ENCODE measurements around the gene MAP3K20. TPM values are rescaled to one million over a fixed set of nuclear protein-coding genes. Genes with fewer than 3 reads are reported as not detected.

MAP3K20 gene
- total and polyA plus RNA-seq, 2 donors (not counting 3 experiments of a cell fraction or from before 2014, with no cell fraction given), result 7.8 to 31.5 TPM

- no peak for TF ChIP-seq CTCF (IDR thresholded peaks at IDR 0.05; ENCODE audit: extremely low read depth in 1 of 2, insufficient read depth in 1 of 2, low read depth in 1 of 2, low read length in 2 of 2)
- no peak for TF ChIP-seq GATA2 (IDR thresholded peaks at IDR 0.05; ENCODE audit: insufficient read depth, insufficient read length, low read depth, low read length)
- TF ChIP-seq POLR2AphosphoS5 (IDR thresholded peaks at IDR 0.05; ENCODE audit: insufficient read depth, low read depth, low read length), result no peak
- no peak for TF ChIP-seq MYC (IDR thresholded peaks at IDR 0.05; ENCODE audit: low read depth, low read length)
- TF ChIP-seq POLR2A (IDR thresholded peaks at IDR 0.05; ENCODE audit: low read depth, low read length), result no peak
- TF ChIP-seq JUN (IDR thresholded peaks at IDR 0.05; ENCODE audit: borderline replicate concordance, insufficient read depth, insufficient read length, low read depth), result no peak
- TF ChIP-seq EZH2 (IDR thresholded peaks at IDR 0.05; ENCODE audit: borderline replicate concordance, low read depth, low read length, severe bottlenecking), result no peak
- TF ChIP-seq MAX (IDR thresholded peaks at IDR 0.05; ENCODE audit: insufficient read depth, insufficient read length), result no peak
- no peak for TF ChIP-seq FOS (IDR thresholded peaks at IDR 0.05; ENCODE audit: borderline replicate concordance, insufficient read depth, low read length)
- no peak overlapping the region for H3K4me3 ChIP-seq (replicated peaks in 1 of 3; ENCODE audit: insufficient read depth in 1 of 3, low read depth in 1 of 3, low read length in 3 of 3)
- no peaks in the 10 kb centered on the region for H3K4me1 ChIP-seq (ENCODE audit: control insufficient read depth, extremely low read depth, insufficient read depth, low read length)
- no peak overlapping the region for H3K9ac ChIP-seq (replicated peaks; ENCODE audit: extremely low read depth, insufficient read depth, low read length)
- FAIRE-seq (no peak), DNase-seq (ENCODE audit: low read depth, low spot score) (no peak)
- H3K36me3 ChIP-seq (ENCODE audit: control insufficient read depth in 2 of 2, extremely low read depth in 1 of 2, insufficient read depth in 2 of 2, low read length in 2 of 2), result no peaks in the 10 kb centered on the region
- H3K9me3 ChIP-seq (replicated peaks; ENCODE audit: control insufficient read depth, insufficient read depth, low read length), result no peaks in the 10 kb centered on the region
- peaks cover 6 to 9% of the 10 kb centered on the region in 2 experiments for H3K27me3 ChIP-seq (ENCODE audit: control insufficient read depth in 2 of 2, insufficient read depth in 2 of 2, low read length in 2 of 2)
- H3K4me2 ChIP-seq (ENCODE audit: insufficient read depth, low read length), result no peak overlapping the region
- H3K79me2 ChIP-seq (ENCODE audit: control insufficient read depth, insufficient read depth, low read length), result no peaks in the 10 kb centered on the region
- H3K27ac ChIP-seq (ENCODE audit: insufficient read depth, low read depth, low read length), result no peak overlapping the region
- H4K20me1 ChIP-seq (replicated peaks; ENCODE audit: control insufficient read depth, extremely low read depth, insufficient read depth, low read length), result no peaks in the 10 kb centered on the region
- no peak overlapping the region for H2AFZ ChIP-seq (ENCODE audit: low read depth, low read length)
- no TSS peak for BruUV-seq (replicated peaks)
- dilution Hi-C loops (cut with MboI; ENCODE audit: extremely low pct_ligation_motif_present, low sequenced_read_pairs) (no loop called here), intact Hi-C loops (cut with micrococcal nuclease) (no loop called here)
- no peaks in the 10 kb centered on the region for H3K9me1 ChIP-seq (replicated peaks; ENCODE audit: control insufficient read depth, extremely low read depth, insufficient read depth, low read length)
- CTCF ChIA-PET, result no interaction called here
- POLR2A ChIA-PET, result no interaction called here
Observed at GRCh38 chr2:173278794-173279526, 203.3 kb downstream of the MAP3K20 start.
